GM19372 (cell line): Measurements from ENCODE around the gene RUNX1.
"Not testable (repeated sequence)": the region's sequence is repeated elsewhere in the genome, so short reads cannot be mapped to it uniquely, and the experiment has no call there.

Source experiments
- ATAC-seq: cut with Tn5 transposase; IDR thresholded peaks from one replicate; pipeline ENCODE4 v1.9.1; 2021; ENCODE audit warnings: mild to moderate bottlenecking, low read depth, moderate library complexity; ENCODE audit not compliant: unreplicated experiment

Gene RUNX1

GRCh38 chr21:34994766-34995631 is 54.1 kb downstream of the RUNX1 start:
- ATAC-seq: no peak

- not testable (repeated sequence) for ATAC-seq
Measured at GRCh38 chr21:34993521-34993921, 55.6 kb downstream of the RUNX1 start.

GRCh38 chr21:34992736-34993398 is 56.2 kb downstream of the RUNX1 start:
- no peak for ATAC-seq

GRCh38 chr21:34992180-34992579 is 56.9 kb downstream of the RUNX1 start:
- no peak for ATAC-seq

GRCh38 chr21:34991366-34991957 is 57.6 kb downstream of the RUNX1 start:
- ATAC-seq: no peak

GRCh38 chr21:34990842-34991241 is 58.3 kb downstream of the RUNX1 start:
- ATAC-seq: no peak

- no peak for ATAC-seq
Measured at GRCh38 chr21:34989337-34990151, 59.6 kb downstream of the RUNX1 start.

GRCh38 chr21:34988625-34989024 is 60.5 kb downstream of the RUNX1 start:
- no peak for ATAC-seq

- no peak for ATAC-seq
Measured at GRCh38 chr21:34988139-34988538, 61.0 kb downstream of the RUNX1 start.

- ATAC-seq: no peak
Measured at GRCh38 chr21:34987501-34988072, 61.5 kb downstream of the RUNX1 start.

- peak; percentile 65 for ATAC-seq
Measured at GRCh38 chr21:34986561-34987500, 62.3 kb downstream of the RUNX1 start.

GRCh38 chr21:34984356-34985058 is 64.6 kb downstream of the RUNX1 start:
- ATAC-seq: no peak

- ATAC-seq: no peak
Measured at GRCh38 chr21:34983680-34984086, 65.4 kb downstream of the RUNX1 start.

- ATAC-seq: no peak
Measured at GRCh38 chr21:34981791-34982190, 67.3 kb downstream of the RUNX1 start.

- ATAC-seq: no peak
Measured at GRCh38 chr21:34980423-34981115, 68.5 kb downstream of the RUNX1 start.

GRCh38 chr21:34979383-34979782 is 69.7 kb downstream of the RUNX1 start:
- no peak for ATAC-seq

- ATAC-seq: no peak
Measured at GRCh38 chr21:34977333-34977732, 71.8 kb downstream of the RUNX1 start.
